CD4-positive, alpha-beta T cell (primary cell): ENCODE data around the gene KLHL17. TPM values are rescaled to one million over a fixed set of nuclear protein-coding genes. Genes with fewer than 3 reads are reported as not detected.
A peak's percentile ranks its signal among the peaks of the same experiment; 100 is the strongest.

ENCODE experiments used
- ATAC-seq: fragments of 200-7000 bp; cut with Tn5 transposase; one replicate; pipeline ENCODE4 v1.10.0; 2022; ENCODE audit warnings: mild to moderate bottlenecking; ENCODE audit not compliant: poor library complexity
- CTCF ChIA-PET: fragments of 350-600 bp; sonication (Branson Sonifier 250); formaldehyde crosslinking; loops from one replicate; lab custom pipeline; 2021; ENCODE audit warnings: antibody characterized with exemption, inconsistent platforms; lab: Charles Lee
- POLR2A ChIA-PET: fragments of 350-600 bp; sonication (Branson Sonifier 250); formaldehyde crosslinking; loops from one replicate; lab custom pipeline; 2021; ENCODE audit warnings: antibody characterized with exemption, inconsistent platforms; lab: Charles Lee
- DNase-seq, 14 experiments: peaks; one replicate each; pipeline ENCODE4 v3.0.0-alpha.2; 2013 to 2020; ENCODE audit warnings: mixed read lengths in 2 of 14
- H3K27ac ChIP-seq, 2 donors: one replicate each; pipeline versions ENCODE4 v1.5.1 to v1.7.0; 2013; ENCODE audit warnings: low read length in 2 of 2, low read depth in 1 of 2, mild to moderate bottlenecking in 1 of 2
- H3K27me3 ChIP-seq, 2 experiments: 1 replicate in 1 of 2; 2 replicates in 1 of 2; pipeline versions ENCODE4 v1.6.1 to v1.7.0; 2013; ENCODE audit warnings: low read length in 2 of 2, control low read depth in 1 of 2, mild to moderate bottlenecking in 1 of 2, moderate library complexity in 1 of 2; ENCODE audit not compliant: insufficient read depth in 2 of 2, control insufficient read depth in 1 of 2
- H3K36me3 ChIP-seq: one replicate; pipeline ENCODE4 v1.6.1; 2013; ENCODE audit warnings: low read length, control low read depth; ENCODE audit not compliant: insufficient read depth
- H3K4me1 ChIP-seq: one replicate; pipeline ENCODE4 v1.6.1; 2013; ENCODE audit warnings: low read length, control low read depth; ENCODE audit not compliant: insufficient read depth
- H3K4me3 ChIP-seq: one replicate; pipeline ENCODE4 v1.5.1; 2013; ENCODE audit warnings: mild to moderate bottlenecking, low read length, moderate library complexity
- H3K9me3 ChIP-seq, 2 experiments: 1 replicate in 1 of 2; 2 replicates in 1 of 2; pipeline versions ENCODE4 v1.6.1 to v1.7.0; 2013; ENCODE audit warnings: low read length in 2 of 2, mild to moderate bottlenecking in 2 of 2, control low read depth in 1 of 2, moderate library complexity in 1 of 2; ENCODE audit not compliant: control insufficient read depth in 1 of 2, insufficient read depth in 1 of 2
- H3K27ac Mint-ChIP-seq: one replicate; pipeline ENCODE4 v1.8.0; 2020; ENCODE audit warnings: mixed read lengths
- H3K27me3 Mint-ChIP-seq: one replicate; pipeline ENCODE4 v1.8.0; 2021; ENCODE audit warnings: mixed read lengths
- H3K36me3 Mint-ChIP-seq: one replicate; pipeline ENCODE4 v1.8.0; 2021; ENCODE audit warnings: low read depth, mixed read lengths
- H3K4me1 Mint-ChIP-seq: one replicate; pipeline ENCODE4 v1.8.0; 2021; ENCODE audit warnings: low read depth, mixed read lengths
- H3K4me3 Mint-ChIP-seq: one replicate; pipeline ENCODE4 v1.8.0; 2020; ENCODE audit warnings: mild to moderate bottlenecking, mixed read lengths
- H3K9me3 Mint-ChIP-seq: one replicate; pipeline ENCODE4 v1.8.0; 2020; ENCODE audit warnings: mixed read lengths
- intact Hi-C, 2 experiments: fragments of 100-400 bp; cut with DNase I in 1 of 2; cut with micrococcal nuclease in 1 of 2; formaldehyde crosslinking; loops; one replicate each; pipeline versions ENCODE4 v1.15.1 to v1.9.0; 2023 to 2025; cut with DNase I, micrococcal nuclease
- total RNA-seq, 174 experiments: library from RNA in 2 of 174; stranded (reverse) in 2 of 174; gene quantifications; one replicate each; pipeline ENCODE4 v1.2.3 and lab custom pipeline; 2021 to 2026
- TF ChIP-seq, protein P1 (sequence below): fragments of 200-600 bp; IDR thresholded peaks from one replicate; pipeline ENCODE4 v1.8.0; 2022; ENCODE audit warnings: antibody characterized with exemption, mild to moderate bottlenecking

The KLHL17 gene
- total RNA-seq, 2 experiments from 2014 or later = 13.9 TPM

DNA sequence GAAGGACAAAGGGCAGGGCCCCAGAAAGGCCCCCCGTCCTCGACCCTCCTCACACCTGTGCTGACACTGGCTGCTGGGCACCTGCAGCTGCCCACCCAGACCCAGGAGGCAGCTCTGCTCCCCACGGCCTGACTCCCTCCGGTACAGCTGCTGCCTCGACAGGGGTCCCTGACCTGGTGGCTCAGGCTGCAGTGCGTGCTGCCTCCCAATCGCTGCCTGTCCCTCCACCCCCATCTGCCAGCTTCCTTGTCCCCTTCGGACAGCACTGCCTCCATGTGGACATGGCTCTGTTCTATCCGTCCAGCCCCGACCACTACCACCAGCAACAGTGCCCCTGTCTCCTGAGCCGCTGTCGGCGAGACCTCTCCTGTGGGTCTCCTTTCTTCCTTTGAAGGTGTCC is 5.5 kb upstream of the KLHL17 start:
- H3K9me3 Mint-ChIP-seq = no peaks in the 10 kb centered on the region
- ChIA-PET POLR2A (no interaction called here), CTCF (no interaction called here)
- no peak for DNase-seq
- Histone ChIP-seq H3K27ac (no peak overlapping the region), H3K4me1 (peaks cover 27% of the 10 kb centered on the region), H3K36me3 (peaks cover 73% of the 10 kb centered on the region), H3K9me3 (no peaks in the 10 kb centered on the region), H3K4me3 (no peak overlapping the region), H3K27me3 (no peaks in the 10 kb centered on the region)
- TF ChIP-seq, protein P1, sequence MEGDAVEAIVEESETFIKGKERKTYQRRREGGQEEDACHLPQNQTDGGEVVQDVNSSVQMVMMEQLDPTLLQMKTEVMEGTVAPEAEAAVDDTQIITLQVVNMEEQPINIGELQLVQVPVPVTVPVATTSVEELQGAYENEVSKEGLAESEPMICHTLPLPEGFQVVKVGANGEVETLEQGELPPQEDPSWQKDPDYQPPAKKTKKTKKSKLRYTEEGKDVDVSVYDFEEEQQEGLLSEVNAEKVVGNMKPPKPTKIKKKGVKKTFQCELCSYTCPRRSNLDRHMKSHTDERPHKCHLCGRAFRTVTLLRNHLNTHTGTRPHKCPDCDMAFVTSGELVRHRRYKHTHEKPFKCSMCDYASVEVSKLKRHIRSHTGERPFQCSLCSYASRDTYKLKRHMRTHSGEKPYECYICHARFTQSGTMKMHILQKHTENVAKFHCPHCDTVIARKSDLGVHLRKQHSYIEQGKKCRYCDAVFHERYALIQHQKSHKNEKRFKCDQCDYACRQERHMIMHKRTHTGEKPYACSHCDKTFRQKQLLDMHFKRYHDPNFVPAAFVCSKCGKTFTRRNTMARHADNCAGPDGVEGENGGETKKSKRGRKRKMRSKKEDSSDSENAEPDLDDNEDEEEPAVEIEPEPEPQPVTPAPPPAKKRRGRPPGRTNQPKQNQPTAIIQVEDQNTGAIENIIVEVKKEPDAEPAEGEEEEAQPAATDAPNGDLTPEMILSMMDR = no peak
- no peaks in the 10 kb centered on the region for H3K27me3 Mint-ChIP-seq
- intact Hi-C loops = loop anchor here in 1 of 2 experiments (5.0 kb wide), 1 partner anchor 48 kb away; no protein-coding TSS in a partner anchor
- H3K27ac Mint-ChIP-seq = no peak overlapping the region
- no peak for ATAC-seq
- peaks cover 12% of the 10 kb centered on the region for H3K4me1 Mint-ChIP-seq
- peak overlapping the region; percentile 48 for H3K4me3 Mint-ChIP-seq
- H3K36me3 Mint-ChIP-seq = peaks cover 76% of the 10 kb centered on the region

DNA sequence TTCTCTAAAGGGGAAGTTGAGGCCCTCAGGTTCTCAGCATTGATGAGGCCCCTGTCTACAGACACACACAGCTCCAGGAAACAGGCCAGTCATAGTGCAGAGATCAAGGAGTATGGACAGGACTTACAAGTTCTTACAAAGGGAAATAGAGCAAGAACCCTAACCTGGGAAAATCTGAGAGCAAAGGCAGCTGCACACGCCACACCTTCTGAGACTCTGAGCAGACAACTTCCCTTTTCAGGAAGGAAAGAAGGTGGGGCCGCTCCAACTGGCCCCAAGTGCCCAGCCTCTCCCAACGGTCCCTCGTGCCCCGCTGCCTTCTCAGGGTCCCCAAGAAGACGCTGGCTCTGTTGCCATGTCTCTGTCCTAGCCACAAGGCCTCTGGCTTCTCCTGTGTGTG is 4.9 kb upstream of the KLHL17 start:
- Mint-ChIP-seq H3K27me3 (no peaks in the 10 kb centered on the region), H3K4me3 (peak overlapping the region; percentile 48), H3K27ac (no peak overlapping the region), H3K9me3 (no peaks in the 10 kb centered on the region), H3K4me1 (peaks cover 16% of the 10 kb centered on the region), H3K36me3 (peaks cover 70% of the 10 kb centered on the region)
- Histone ChIP-seq H3K27ac (no peak overlapping the region), H3K4me3 (no peak overlapping the region), H3K36me3 (peaks cover 68% of the 10 kb centered on the region), H3K9me3 (no peaks in the 10 kb centered on the region), H3K4me1 (peaks cover 31% of the 10 kb centered on the region), H3K27me3 (no peaks in the 10 kb centered on the region)
- ChIA-PET CTCF (no interaction called here), POLR2A (no interaction called here)
- DNase-seq (no peak), ATAC-seq (no peak)
- TF ChIP-seq, protein P1 = no peak
- intact Hi-C loops = loop anchor here in 1 of 2 experiments (5.0 kb wide), 1 partner anchor 48 kb away; no protein-coding TSS in a partner anchor

DNA sequence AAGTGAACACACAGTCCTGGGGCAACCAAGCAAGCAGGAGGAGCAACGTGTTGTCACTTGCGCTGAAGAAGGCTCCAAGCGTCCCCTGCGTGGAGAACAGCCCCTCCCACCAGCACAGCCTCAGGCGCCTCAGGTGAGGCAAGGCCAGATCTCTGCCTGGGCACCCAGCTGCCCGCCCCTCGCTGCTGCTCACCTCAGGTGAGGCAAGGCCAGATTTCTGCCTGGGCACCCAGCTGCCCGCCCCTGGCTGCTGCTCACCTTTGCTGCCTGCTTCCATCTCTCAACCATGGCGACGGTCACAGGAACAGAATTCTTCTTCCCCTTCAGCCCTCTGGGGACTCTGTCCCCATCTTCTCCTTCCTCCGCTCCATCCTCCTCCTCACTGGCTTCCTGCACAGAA is 3.7 kb upstream of the KLHL17 start:
- Mint-ChIP-seq H3K36me3 (peaks cover 61% of the 10 kb centered on the region), H3K27me3 (no peaks in the 10 kb centered on the region), H3K9me3 (no peaks in the 10 kb centered on the region), H3K4me3 (no peak overlapping the region), H3K27ac (no peak overlapping the region), H3K4me1 (peaks cover 16% of the 10 kb centered on the region)
- Histone ChIP-seq H3K4me3 (no peak overlapping the region), H3K4me1 (peaks cover 37% of the 10 kb centered on the region), H3K9me3 (no peaks in the 10 kb centered on the region), H3K27ac (no peak overlapping the region), H3K36me3 (peaks cover 58% of the 10 kb centered on the region), H3K27me3 (no peaks in the 10 kb centered on the region)
- ATAC-seq = no peak
- POLR2A ChIA-PET = no interaction called here
- TF ChIP-seq, protein P1 = no peak
- DNase-seq = no peak
- intact Hi-C loops = loop anchor here in 1 of 2 experiments (5.0 kb wide), 1 partner anchor 49 kb away; no protein-coding TSS in a partner anchor
- CTCF ChIA-PET = no interaction called here
